Measurements from ENCODE around the gene ZNF777.
"Not testable (repeated sequence)": the region's sequence is repeated elsewhere in the genome, so short reads cannot be mapped to it uniquely, and the experiment has no call there.

Gene ZNF777

GRCh38 chr7:149450821-149451220 is 10.0 kb downstream of the ZNF777 start:
- no peak for DNase-seq (ENCODE audit: low spot score)

- no peak for DNase-seq (ENCODE audit: low spot score)
Measured at GRCh38 chr7:149449897-149450296, 11.0 kb downstream of the ZNF777 start.

DNA sequence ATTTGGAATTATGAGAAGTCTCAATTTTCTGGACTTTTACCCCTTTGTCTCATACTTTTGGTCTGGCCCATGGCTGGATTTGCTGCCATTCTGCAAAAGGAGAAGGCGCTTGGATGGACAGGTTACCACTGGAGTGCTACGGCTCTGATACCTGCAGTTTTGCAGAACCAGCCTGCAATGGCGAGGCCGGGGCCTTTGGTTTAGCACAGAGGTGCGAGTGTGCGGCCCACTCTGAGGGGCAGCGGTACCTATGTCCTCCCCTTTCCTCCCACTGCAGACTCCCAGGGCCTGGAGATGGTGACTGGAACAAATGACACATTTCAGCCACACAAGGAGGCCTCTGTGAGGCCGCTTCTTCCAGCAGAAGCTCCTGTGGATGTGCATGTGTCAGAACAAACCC is 11.9 kb downstream of the ZNF777 start:
- DNase-seq (ENCODE audit: low spot score), result no peak

GRCh38 chr7:149446026-149446425 is 14.8 kb downstream of the ZNF777 start:
- not testable (repeated sequence) for DNase-seq (ENCODE audit: low spot score)

DNA sequence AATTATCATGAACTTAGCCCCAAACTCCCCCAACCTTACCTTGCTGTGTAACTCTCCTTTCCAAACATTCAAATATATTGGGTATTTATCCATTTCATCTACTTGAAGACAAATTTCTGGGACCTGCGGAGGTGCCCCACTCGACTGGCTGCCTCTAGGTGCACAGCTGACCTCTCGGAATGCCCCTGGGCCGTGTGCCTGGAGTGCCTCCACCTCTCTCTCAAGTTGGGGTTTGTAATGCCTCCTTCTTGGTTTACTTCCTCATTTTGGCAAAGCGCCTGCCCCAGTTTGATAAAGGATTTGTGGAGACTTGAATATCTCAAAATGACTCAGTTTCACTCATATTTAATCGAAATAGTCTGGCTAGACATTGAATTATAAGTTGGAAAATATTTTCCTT is 16.6 kb downstream of the ZNF777 start:
- no peak for DNase-seq (ENCODE audit: low spot score)

DNA sequence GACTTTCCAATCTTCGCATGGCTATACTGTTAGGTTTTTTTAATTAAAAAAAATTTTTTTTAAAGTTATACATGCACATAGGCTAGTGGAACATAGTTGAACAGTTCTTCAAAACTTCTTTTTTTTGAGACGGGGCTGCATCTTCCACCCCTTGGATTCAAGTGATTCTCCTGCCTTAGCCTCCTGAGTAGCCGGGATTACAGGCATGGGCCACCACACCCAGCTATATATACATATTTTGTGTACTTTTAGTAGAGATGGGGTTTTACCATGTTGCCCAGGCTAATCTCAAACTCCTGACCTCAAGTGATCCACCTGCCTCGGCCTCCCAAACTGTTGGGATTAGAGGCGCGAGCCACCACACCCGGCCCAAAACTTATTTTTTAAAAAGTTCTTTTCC is 17.3 kb downstream of the ZNF777 start:
- no peak for DNase-seq (ENCODE audit: low spot score)

DNA sequence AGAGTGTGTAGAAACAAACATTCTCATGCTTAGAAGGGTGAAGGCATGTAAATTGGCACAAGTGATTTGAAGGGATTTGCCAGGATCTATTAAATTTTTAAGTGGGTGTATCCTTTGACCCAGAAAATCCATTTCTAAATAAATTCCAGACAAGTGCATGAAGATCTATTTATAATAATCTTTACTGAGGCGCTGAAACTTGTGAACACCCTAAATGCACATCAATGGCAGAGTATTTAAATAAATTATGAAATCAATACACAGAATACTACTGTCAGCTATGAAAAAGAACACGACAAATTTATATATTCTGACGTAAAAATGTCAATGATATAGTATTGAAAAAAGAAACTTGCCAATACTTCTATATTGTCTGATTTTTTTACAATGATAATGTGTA is 17.9 kb downstream of the ZNF777 start:
- no peak for DNase-seq (ENCODE audit: low spot score)

DNA sequence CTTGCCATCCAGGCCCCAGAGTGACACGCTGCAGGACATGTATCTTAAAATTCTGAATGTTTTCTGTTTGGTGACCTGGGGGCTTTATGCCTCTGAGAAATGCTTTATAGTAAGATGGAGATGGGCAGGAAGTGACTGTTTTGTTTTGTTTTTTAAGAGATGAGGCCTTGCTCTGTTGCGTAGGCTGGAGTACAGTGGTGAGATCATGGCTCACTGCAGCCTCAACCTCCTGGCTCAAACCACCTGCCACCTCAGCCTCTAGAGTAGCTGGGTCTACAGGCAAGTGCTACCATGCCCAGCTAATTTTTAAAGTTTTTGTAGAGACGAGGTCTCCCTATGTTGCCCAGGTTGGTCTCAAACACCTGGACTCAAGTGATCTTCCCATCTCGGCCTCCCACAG is 20.6 kb downstream of the ZNF777 start:
- DNase-seq (ENCODE audit: low spot score), result no peak

DNA sequence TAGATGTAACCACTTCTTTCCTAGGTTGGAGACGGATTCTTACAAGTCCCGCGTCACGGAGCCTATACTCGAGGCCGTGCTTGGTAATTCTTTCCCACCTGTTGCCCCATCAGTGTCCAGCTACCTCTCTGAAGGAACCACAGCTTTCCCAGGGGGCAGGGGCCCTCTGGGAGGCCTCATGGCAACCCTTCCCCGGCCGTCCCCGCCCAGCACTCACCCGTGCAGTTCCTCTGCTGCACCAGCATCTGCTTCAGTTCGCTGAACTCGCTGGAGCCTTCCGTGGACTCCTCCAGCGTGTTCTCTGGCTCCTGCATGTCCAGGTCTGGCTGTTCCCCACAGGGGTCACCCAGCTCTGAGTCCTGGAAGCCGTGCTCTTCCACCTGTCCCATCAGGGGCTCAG is 24.5 kb downstream of the ZNF777 start:
- DNase-seq (ENCODE audit: low spot score), result no peak

GRCh38 chr7:149433124-149433523 is 27.7 kb downstream of the ZNF777 start:
- DNase-seq (ENCODE audit: low spot score), result no peak

GRCh38 chr7:149432121-149432691 is 28.7 kb downstream of the ZNF777 start:
- DNase-seq (ENCODE audit: low spot score), result no peak

GRCh38 chr7:149431486-149432120 is 29.3 kb downstream of the ZNF777 start:
- DNase-seq (ENCODE audit: low spot score), result no peak

DNA sequence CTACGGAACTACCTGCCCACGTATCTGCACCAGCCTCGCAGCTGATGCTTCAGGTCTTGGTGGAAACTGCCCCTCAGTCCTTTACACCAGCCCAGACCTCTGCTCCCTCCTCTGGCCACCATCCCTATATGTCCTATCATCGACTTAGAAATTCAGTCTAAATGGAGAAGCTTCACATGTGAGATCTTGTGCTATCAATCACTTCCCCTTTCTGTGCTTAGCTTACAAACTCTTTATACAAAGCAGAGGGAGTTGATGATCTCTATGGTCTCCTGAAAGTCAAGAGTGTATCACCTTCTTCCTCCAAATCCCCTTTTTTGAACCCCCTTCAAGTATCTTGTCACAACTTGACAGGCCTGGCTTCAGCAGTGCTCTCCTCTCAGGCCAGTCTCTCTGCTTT is 30.7 kb downstream of the ZNF777 start:
- DNase-seq (ENCODE audit: low spot score), result no peak

DNA sequence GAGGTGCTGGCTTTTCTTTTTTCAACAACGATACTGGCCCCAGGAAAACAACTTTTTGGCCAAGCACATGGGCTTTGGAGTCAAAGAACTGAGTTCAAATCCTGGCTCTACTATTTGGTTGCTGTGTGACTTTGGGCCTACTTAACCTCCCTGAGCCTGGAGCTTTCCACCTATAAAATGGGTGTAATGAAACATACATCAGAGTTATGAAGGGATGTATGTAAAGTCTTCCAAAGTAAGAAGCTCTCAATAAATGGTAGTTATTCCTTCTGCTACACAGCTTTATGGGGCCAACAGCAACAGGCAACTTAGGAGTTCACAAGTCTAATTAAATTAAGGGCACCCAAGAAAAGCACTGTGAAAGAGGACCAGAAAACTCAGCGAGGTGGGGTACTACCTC is 33.0 kb downstream of the ZNF777 start:
- no peak for DNase-seq (ENCODE audit: low spot score)

- no peak for DNase-seq (ENCODE audit: low spot score)
Measured at GRCh38 chr7:149427096-149427680, 33.7 kb downstream of the ZNF777 start.

DNA sequence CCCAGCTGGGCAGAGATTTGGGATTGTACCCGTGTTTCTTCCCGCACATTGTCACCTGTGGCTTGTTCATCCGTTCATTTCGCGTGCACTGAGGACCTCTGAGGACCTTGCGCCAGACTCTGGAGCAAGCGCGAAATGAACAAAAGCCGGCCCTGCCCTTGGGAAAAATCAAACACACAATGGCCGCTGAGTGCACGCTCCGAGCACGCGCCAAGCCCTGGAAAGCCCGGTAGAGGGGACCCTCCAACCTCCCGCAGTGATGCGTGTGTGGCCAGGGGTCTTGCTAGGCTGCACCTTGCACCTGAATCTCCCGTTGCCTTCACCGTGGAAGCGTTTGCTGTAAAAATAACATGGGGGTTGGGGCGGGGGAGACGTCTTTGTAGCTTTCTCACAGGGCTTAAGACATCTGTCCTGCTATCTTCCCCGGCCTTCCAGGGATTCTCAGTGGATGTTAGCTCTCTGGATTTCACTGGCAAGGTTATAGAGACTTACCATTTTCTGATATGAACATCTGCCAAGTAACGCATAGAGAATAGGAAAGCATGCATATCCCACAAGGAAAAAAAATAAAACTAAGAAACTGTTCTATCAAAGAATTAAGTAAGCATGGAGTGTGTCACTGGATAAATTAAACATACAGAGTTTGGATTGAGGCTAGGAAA is 37.3 kb downstream of the ZNF777 start:
- DNase-seq (ENCODE audit: low spot score), result no peak

DNA sequence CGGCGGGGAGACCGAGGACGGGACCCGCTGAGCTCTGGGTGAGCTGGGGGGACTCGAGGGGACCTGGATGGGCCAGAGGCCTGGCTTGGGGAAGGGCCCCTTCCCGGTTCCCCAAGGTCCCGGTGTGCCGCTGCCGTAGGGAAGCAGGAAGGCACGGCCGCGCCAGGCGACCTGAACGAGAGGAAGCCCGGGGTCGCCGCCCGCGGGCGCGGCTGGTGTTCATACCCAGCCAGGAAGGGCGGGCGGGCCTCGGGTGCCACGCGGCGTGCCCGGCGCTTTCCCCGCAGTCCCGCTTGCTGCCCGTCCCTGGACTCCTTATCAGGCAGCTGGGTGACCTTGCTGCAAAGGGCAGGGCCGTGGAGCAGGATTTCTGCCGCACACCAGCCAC is 38.0 kb downstream of the ZNF777 start:
- DNase-seq (ENCODE audit: low spot score), result no peak

GRCh38 chr7:149422162-149422913 is 38.5 kb downstream of the ZNF777 start:
- DNase-seq (ENCODE audit: low spot score), result peak; percentile 48

- no peak for DNase-seq (ENCODE audit: low spot score)
Measured at GRCh38 chr7:149420006-149420405, 40.9 kb downstream of the ZNF777 start.

DNA sequence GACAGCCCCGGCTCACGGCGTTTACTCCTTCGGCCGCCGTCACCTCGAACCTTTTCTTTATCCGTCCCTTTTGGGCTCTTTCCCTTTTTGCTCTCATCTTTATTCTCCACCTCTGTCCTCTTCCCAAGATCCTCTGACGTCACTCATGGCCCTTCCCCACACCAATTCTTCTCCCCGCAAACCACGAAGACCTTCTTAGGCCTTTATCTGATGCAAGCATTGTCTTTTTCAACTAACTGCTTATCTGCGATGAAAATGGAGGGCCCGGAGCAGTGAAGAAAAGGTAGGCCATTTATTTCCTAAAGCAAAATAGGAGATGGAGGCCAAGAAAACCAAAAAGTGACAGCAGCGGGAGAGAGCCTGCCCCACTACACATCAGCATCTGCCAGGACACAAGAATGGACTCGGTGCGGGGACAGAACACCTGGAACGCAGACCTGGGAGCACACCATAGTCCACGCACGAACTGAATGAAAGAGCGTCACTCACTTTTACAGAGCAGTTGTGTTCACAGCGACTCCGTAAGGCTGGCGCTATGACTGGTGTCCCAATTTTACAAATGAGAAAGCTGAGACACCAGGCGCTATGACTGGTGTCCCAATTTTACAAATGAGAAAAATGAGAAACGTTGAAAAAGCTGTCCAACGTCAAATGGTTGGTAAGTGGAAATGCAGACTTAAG is 45.3 kb downstream of the ZNF777 start:
- DNase-seq (ENCODE audit: low spot score), result peak; percentile 28

DNA sequence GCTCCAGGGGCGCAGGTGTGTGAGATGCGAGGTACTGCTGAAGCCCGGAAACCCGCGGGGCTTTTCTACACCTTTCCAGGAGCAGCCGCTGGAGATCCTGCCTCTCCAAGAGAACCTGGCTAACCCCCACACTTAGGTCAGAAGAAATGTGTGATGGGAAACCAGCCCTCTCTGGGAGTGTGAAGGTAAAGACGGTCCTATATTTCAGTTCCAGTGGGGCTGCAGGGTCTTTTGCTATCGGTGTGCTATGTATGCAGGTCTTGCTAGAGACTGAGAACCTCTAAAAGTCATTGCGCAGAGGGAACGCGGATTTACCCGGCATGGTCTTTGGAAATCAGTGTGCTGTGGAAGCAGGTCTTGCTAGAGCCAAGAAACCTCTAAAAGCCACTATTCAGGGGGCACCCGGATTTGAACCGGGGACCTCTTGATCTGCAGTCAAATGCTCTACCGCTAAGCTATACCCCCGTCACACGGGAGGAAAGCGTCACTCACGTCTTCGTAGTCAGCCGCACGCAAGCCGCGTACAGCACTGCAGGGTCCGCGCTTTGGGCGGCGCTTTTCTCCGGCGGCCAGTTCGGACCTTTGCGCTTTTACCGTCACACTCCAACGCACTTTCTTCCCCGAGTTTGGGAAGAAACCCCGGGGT is 46.0 kb downstream of the ZNF777 start:
- DNase-seq (ENCODE audit: low spot score), result peak; percentile 77

DNA sequence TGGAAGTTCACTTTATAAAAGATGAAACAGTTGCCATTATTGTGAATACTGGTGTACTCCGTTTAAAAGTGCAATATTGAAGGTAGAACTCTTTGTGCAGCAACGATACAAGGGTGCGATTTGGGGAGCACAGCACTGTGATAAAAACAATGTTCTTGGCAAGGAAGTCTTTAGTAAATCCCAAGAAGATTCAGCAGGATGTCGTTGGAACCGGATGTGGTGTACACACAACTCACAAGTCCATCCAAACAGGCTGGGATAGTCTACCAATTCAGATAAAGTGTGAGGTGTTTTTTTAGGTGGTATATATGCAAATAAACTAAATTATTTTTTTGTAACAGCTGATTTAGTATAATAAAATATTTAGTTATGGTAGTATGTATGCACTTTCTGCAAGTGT is 46.7 kb downstream of the ZNF777 start:
- DNase-seq (ENCODE audit: low spot score), result no peak
